ENCODE data around the gene FBXL19. TPM values are rescaled to one million over a fixed set of nuclear protein-coding genes. Genes with fewer than 3 reads are reported as not detected.

The FBXL19 gene
- total and polyA plus RNA-seq, 8 donors: 3.8 to 26.8 (median 6.7) TPM

GRCh38 chr16:30969246-30969842 lies 46.0 kb downstream of the FBXL19 start:
- no peaks in the 10 kb centered on the region for H3K9me3 ChIP-seq
- no peak overlapping the region for H3K27ac ChIP-seq
- H3K27me3 ChIP-seq: no peaks in the 10 kb centered on the region
- ATAC-seq (no peak), DNase-seq (no peak), FAIRE-seq (no peak)
- H3K4me3 ChIP-seq: no peak overlapping the region
- TF ChIP-seq CTCF (IDR thresholded peaks at IDR 0.05): no peak
- intact Hi-C loops (cut with DNase I): no loop called here
- H3K4me1 ChIP-seq: no peaks in the 10 kb centered on the region
- peaks cover 3 to 66% (median 31%) of the 10 kb centered on the region in 3 donors for H3K36me3 ChIP-seq
- WGBS, 2 donors: 92 to 95% methylated on average over 19 of the region's 19 CpGs

- Histone ChIP-seq H3K9me3 (no peaks in the 10 kb centered on the region), H3K4me1 (no peaks in the 10 kb centered on the region), H3K4me3 (no peak overlapping the region), H3K27me3 (no peaks in the 10 kb centered on the region), H3K36me3 (peaks cover 3 to 57% (median 30%) of the 10 kb centered on the region in 3 donors), H3K27ac (no peak overlapping the region)
- no peak for TF ChIP-seq CTCF (IDR thresholded peaks at IDR 0.05)
- no peak for ATAC-seq
- no peak for DNase-seq
- FAIRE-seq: no peak
- intact Hi-C loops (cut with DNase I): no loop called here
- 93 to 97% methylated on average over 14 of the region's 14 CpGs for WGBS, 2 donors
Observed at GRCh38 chr16:30971298-30971697, 47.9 kb downstream of the FBXL19 start.

GRCh38 chr16:30972872-30973271 lies 49.5 kb downstream of the FBXL19 start:
- FAIRE-seq (no peak), DNase-seq (no peak), ATAC-seq (no peak)
- H3K9me3 ChIP-seq: no peaks in the 10 kb centered on the region
- H3K4me3 ChIP-seq: no peak overlapping the region
- H3K4me1 ChIP-seq: no peaks in the 10 kb centered on the region
- peaks cover 0 to 64% (median 29%) of the 10 kb centered on the region in 3 donors for H3K36me3 ChIP-seq
- H3K27ac ChIP-seq: no peak overlapping the region
- no peak for TF ChIP-seq CTCF (IDR thresholded peaks at IDR 0.05)
- WGBS, 2 donors: 88 to 90% methylated on average over 7 of the region's 7 CpGs
- intact Hi-C loops (cut with DNase I): no loop called here
- no peaks in the 10 kb centered on the region for H3K27me3 ChIP-seq

GRCh38 chr16:30974348-30974747 lies 51.0 kb downstream of the FBXL19 start:
- Histone ChIP-seq H3K9me3 (no peaks in the 10 kb centered on the region), H3K27me3 (no peaks in the 10 kb centered on the region), H3K4me3 (no peak overlapping the region), H3K27ac (no peak overlapping the region), H3K4me1 (no peaks in the 10 kb centered on the region), H3K36me3 (peaks cover 0 to 61% (median 29%) of the 10 kb centered on the region in 3 donors)
- 93 to 94% methylated on average over 6 of the region's 6 CpGs for WGBS, 2 donors
- ATAC-seq: no peak
- TF ChIP-seq CTCF (IDR thresholded peaks at IDR 0.05): no peak
- no peak for DNase-seq
- intact Hi-C loops (cut with DNase I): no loop called here
- FAIRE-seq: no peak

GRCh38 chr16:30976486-30976885 lies 53.1 kb downstream of the FBXL19 start:
- TF ChIP-seq CTCF (IDR thresholded peaks at IDR 0.05): no peak
- H3K36me3 ChIP-seq: peaks cover 0 to 63% (median 29%) of the 10 kb centered on the region in 3 donors
- no peak for ATAC-seq
- H3K4me3 ChIP-seq: no peak overlapping the region
- no peak overlapping the region for H3K27ac ChIP-seq
- H3K27me3 ChIP-seq: no peaks in the 10 kb centered on the region
- H3K4me1 ChIP-seq: no peaks in the 10 kb centered on the region
- 89 to 96% methylated on average over 4 of the region's 4 CpGs for WGBS, 2 donors
- no peak for DNase-seq
- intact Hi-C loops (cut with DNase I): no loop called here
- FAIRE-seq: no peak
- no peaks in the 10 kb centered on the region for H3K9me3 ChIP-seq

Measured in pancreas (tissue), 10 donors.